Measurements from ENCODE around the gene VAMP3. TPM values are rescaled to one million over a fixed set of nuclear protein-coding genes. Genes with fewer than 3 reads are reported as not detected.

The VAMP3 gene
- total RNA-seq, 2 experiments from 2014 or later: 13.2 to 20.9 TPM

DNA sequence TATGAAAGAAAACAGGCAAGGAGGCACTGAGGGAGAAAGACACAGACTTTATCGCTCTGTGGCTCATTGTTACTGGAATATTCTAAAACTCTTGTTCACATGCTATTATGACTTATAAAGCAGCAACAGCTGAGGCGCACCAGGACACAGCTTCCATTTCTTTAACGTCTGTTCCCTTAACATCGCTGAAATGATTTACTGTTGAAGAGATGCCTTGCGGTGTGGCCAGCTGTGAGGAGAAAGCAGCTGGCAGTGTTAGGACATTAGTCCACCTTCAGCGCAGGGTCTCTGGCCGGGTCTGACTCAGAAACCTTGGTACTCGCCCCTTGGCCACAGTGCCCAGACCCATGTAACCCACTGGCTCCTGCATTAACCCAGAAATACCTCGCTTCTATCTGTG, 9.9 kb downstream of the VAMP3 start:
- Mint-ChIP-seq H3K27ac (no peak overlapping the region), H3K4me1 (ENCODE audit: low read depth) (peaks cover 25% of the 10 kb centered on the region), H3K9me3 (no peaks in the 10 kb centered on the region), H3K36me3 (ENCODE audit: low read depth) (peaks cover 12% of the 10 kb centered on the region), H3K4me3 (no peak overlapping the region), H3K27me3 (no peaks in the 10 kb centered on the region)
- intact Hi-C loops (cut with micrococcal nuclease): no loop called here
- CTCF ChIA-PET: interaction anchor here (0.8 to 1.4 kb wide), 3 partner anchors 28 to 113 kb away, joined by 3 to 6 read pairs (median 4); no protein-coding TSS in a partner anchor
- ATAC-seq (no peak), DNase-seq (no peak)
- TF ChIP-seq, protein P1, sequence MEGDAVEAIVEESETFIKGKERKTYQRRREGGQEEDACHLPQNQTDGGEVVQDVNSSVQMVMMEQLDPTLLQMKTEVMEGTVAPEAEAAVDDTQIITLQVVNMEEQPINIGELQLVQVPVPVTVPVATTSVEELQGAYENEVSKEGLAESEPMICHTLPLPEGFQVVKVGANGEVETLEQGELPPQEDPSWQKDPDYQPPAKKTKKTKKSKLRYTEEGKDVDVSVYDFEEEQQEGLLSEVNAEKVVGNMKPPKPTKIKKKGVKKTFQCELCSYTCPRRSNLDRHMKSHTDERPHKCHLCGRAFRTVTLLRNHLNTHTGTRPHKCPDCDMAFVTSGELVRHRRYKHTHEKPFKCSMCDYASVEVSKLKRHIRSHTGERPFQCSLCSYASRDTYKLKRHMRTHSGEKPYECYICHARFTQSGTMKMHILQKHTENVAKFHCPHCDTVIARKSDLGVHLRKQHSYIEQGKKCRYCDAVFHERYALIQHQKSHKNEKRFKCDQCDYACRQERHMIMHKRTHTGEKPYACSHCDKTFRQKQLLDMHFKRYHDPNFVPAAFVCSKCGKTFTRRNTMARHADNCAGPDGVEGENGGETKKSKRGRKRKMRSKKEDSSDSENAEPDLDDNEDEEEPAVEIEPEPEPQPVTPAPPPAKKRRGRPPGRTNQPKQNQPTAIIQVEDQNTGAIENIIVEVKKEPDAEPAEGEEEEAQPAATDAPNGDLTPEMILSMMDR (IDR thresholded peaks at IDR 0.05): no peak
- POLR2A ChIA-PET: interaction anchor here (0.6 to 2.0 kb wide), 3 partner anchors 9 to 249 kb away, joined by 3 to 7 read pairs (median 4); partner anchors contain the start of gene VAMP3

DNA sequence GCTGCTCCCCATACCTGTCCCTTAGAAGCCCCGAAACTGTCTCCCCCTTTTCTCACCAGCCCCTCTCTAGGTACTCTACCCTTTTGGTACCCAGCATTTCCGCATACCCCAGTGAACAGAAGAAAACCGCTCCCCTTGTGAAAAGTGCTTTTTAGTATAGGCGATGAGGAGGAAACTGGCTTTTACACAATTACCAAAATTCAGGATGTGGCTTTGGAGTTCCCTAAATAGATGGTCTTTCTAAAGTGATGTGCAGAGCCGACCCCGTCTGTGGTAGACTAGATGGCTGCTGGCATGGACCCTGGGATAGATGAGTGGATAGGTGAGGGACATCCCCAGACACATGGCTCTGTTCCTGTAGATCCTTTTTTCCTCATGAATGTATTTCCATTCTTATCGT, 10.4 kb downstream of the VAMP3 start:
- Mint-ChIP-seq H3K27ac (peak overlapping the region; percentile 61), H3K4me3 (no peak overlapping the region), H3K9me3 (no peaks in the 10 kb centered on the region), H3K4me1 (ENCODE audit: low read depth) (peaks cover 24% of the 10 kb centered on the region), H3K36me3 (ENCODE audit: low read depth) (peaks cover 12% of the 10 kb centered on the region), H3K27me3 (no peaks in the 10 kb centered on the region)
- TF ChIP-seq, protein P1 (IDR thresholded peaks at IDR 0.05): no peak
- ChIA-PET POLR2A (interaction anchor here (0.6 to 2.5 kb wide), 4 partner anchors 8 to 250 kb away, joined by 3 to 8 read pairs (median 6); partner anchors contain the start of gene VAMP3), CTCF (no interaction called here)
- no peak for ATAC-seq
- DNase-seq: no peak
- intact Hi-C loops (cut with micrococcal nuclease): no loop called here

DNA sequence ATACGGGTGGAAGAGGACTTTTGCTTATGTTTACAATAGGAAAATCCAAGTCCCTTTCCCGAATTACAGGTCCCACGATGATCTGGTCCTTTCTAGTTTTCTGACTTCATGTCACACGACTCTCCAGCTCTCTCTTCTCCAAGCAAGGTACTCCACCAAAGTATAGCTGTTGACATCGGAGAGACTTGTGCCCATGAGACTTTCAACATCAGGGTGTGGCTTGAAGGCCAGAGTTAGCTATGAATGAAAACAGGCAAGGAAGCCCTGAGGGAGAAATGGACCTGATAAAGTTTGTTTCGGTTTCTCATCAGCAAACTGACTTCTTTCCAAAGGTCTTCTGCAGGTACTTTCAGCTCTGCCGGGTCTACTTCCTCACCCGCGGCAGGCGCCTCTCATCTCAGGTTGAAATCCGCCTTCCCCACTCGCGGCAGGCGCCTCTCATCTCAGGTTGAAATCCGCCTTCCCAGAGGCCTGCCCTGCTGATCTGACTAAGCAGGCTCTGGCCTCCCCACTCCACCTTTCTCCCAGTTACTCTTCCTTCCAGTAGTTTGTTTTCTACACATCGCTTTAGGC, 10.9 kb downstream of the VAMP3 start:
- H3K4me3 Mint-ChIP-seq: peak overlapping the region; percentile 68
- no peak for ATAC-seq
- no peaks in the 10 kb centered on the region for H3K27me3 Mint-ChIP-seq
- H3K9me3 Mint-ChIP-seq: no peaks in the 10 kb centered on the region
- H3K27ac Mint-ChIP-seq: no peak overlapping the region
- intact Hi-C loops (cut with micrococcal nuclease): no loop called here
- POLR2A ChIA-PET: interaction anchor here (0.9 to 2.5 kb wide), 6 partner anchors 8 to 135 kb away, joined by 3 to 8 read pairs (median 4); partner anchors contain the start of gene VAMP3
- peaks cover 12% of the 10 kb centered on the region for H3K36me3 Mint-ChIP-seq (ENCODE audit: low read depth)
- TF ChIP-seq, protein P1 (IDR thresholded peaks at IDR 0.05): no peak
- peaks cover 24% of the 10 kb centered on the region for H3K4me1 Mint-ChIP-seq (ENCODE audit: low read depth)
- CTCF ChIA-PET: interaction anchor here (0.7 kb wide), 1 partner anchor 139 kb away, joined by 3 read pairs; no protein-coding TSS in a partner anchor
- DNase-seq: no peak

DNA sequence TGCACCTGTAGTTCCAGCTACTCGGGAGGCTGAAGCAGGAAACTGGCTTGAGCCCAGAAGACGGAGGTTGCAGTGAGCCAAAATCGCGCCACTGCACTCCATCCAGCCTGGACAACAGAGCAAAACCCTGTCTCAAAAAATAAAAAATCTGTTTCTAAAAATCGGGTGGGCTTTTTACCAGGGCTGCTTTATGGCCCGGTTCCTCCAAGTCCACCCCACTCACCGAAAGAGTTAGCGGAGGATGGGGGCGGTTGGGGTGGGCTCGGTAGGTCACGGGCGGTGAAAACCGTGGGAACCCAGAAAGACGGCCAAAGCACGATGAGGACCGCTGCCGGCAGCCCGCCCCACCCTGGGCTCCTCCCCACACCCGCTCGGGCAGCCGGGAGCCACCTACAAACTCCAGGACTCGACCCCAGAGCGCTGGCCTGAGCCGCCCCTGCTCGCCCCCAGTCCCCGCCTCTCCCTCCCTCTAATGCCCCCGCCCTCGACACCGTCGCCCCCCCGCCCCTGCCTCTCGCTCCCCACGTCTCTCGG, 12.1 kb downstream of the VAMP3 start:
- peak; percentile 14 for ATAC-seq
- CTCF ChIA-PET: interaction anchor here (1.3 kb wide), 1 partner anchor 116 kb away, joined by 5 read pairs; no protein-coding TSS in a partner anchor
- peaks cover 24% of the 10 kb centered on the region for H3K4me1 Mint-ChIP-seq (ENCODE audit: low read depth)

More for the DNA sequence above, 12.1 kb downstream of the VAMP3 start:
- POLR2A ChIA-PET: interaction anchor here (1.1 to 2.5 kb wide), 3 partner anchors 10 to 133 kb away, joined by 3 to 8 read pairs (median 4); no protein-coding TSS in a partner anchor
- Mint-ChIP-seq H3K27ac (no peak overlapping the region), H3K4me3 (peak overlapping the region; percentile 68), H3K9me3 (no peaks in the 10 kb centered on the region), H3K36me3 (ENCODE audit: low read depth) (peaks cover 9% of the 10 kb centered on the region), H3K27me3 (no peaks in the 10 kb centered on the region)
- intact Hi-C loops (cut with micrococcal nuclease): no loop called here
- peak; percentile 52 for DNase-seq
- TF ChIP-seq, protein P1 (IDR thresholded peaks at IDR 0.05): no peak
